GM18867 (cell line): ENCODE results near the gene PCNX2.
A peak's percentile ranks its signal among the peaks of the same experiment; 100 is the strongest.

Experiments
- ATAC-seq: cut with Tn5 transposase; IDR thresholded peaks from one replicate; pipeline ENCODE4 v1.9.1; 2021; ENCODE audit warnings: mild to moderate bottlenecking, moderate library complexity; ENCODE audit not compliant: unreplicated experiment

PCNX2 gene

GRCh38 chr1:232968391-232968790 is 327.1 kb downstream of the PCNX2 start:
- no peak for ATAC-seq

GRCh38 chr1:232966663-232967062 is 328.9 kb downstream of the PCNX2 start:
- ATAC-seq: no peak

- no peak for ATAC-seq
Measured at GRCh38 chr1:232965912-232966217, 329.7 kb downstream of the PCNX2 start.

GRCh38 chr1:232965124-232965911 is 330.2 kb downstream of the PCNX2 start:
- ATAC-seq: no peak

- no peak for ATAC-seq
Measured at GRCh38 chr1:232964601-232965000, 330.9 kb downstream of the PCNX2 start.

- ATAC-seq: no peak
Measured at GRCh38 chr1:232962761-232963745, 332.5 kb downstream of the PCNX2 start.

- ATAC-seq: no peak
Measured at GRCh38 chr1:232958067-232958466, 337.5 kb downstream of the PCNX2 start.

- no peak for ATAC-seq
Measured at GRCh38 chr1:232956081-232956480, 339.4 kb downstream of the PCNX2 start.

GRCh38 chr1:232954594-232955365 is 340.7 kb downstream of the PCNX2 start:
- no peak for ATAC-seq

GRCh38 chr1:232952514-232953499 is 342.7 kb downstream of the PCNX2 start:
- peak; percentile 56 for ATAC-seq

GRCh38 chr1:232951605-232952004 is 343.9 kb downstream of the PCNX2 start:
- no peak for ATAC-seq

- peak; percentile 32 for ATAC-seq
Measured at GRCh38 chr1:232951180-232951579, 344.3 kb downstream of the PCNX2 start.

GRCh38 chr1:232950197-232951176 is 345.0 kb downstream of the PCNX2 start, which contains the start of gene NTPCR:
TSS of gene NTPCR (plus strand) at chr1:232950611. CDS start at chr1:232950711, 100 bp downstream.
- ATAC-seq: peak; percentile 86

- ATAC-seq: no peak
Measured at GRCh38 chr1:232949636-232950196, 345.8 kb downstream of the PCNX2 start.

- ATAC-seq: no peak
Measured at GRCh38 chr1:232944347-232944746, 351.2 kb downstream of the PCNX2 start.

- ATAC-seq: peak; percentile 66
Measured at GRCh38 chr1:232943679-232944252, 351.8 kb downstream of the PCNX2 start.

- no peak for ATAC-seq
Measured at GRCh38 chr1:232942413-232943294, 352.9 kb downstream of the PCNX2 start.
